HUDEP-2 (cell line): ENCODE results near the gene HAUS8.

Experiments
- DNase-seq, 76 experiments: peaks; one replicate each; lab custom pipeline; 2025; ENCODE audit not compliant: unreplicated experiment in 76 of 76; lab: John Stamatoyannopoulos, UW

The HAUS8 gene

GRCh38 chr19:17002455-17002854 is 72.8 kb downstream of the HAUS8 start:
- DNase-seq = no peak

GRCh38 chr19:17001603-17002183 is 73.6 kb downstream of the HAUS8 start:
- DNase-seq = no peak
